Measurements from ENCODE around the gene BEX4. TPM values are rescaled to one million over a fixed set of nuclear protein-coding genes. Genes with fewer than 3 reads are reported as not detected.

Gene BEX4
- total RNA-seq: 6.4 and 21.0 TPM in 2 replicates

GRCh38 chrX:103214870-103215424, at the start of gene BEX4:
Gene BEX4 (plus strand): TSS chrX:103215108. CDS start chrX:103216154, 1,046 bp downstream.

GRCh38 chrX:103254921-103255493, 40.1 kb downstream of the BEX4 start, which contains the start of gene TCEAL8:
Gene TCEAL8 (minus strand): TSS chrX:103255155. CDS start chrX:103253979, 1,176 bp downstream.

Other genes starting within 250 kb of the BEX4 start
- 3.2 TPM in 1 of 2 replicates, not detected in the other for gene BEX1, start 150.9 kb upstream of the BEX4 start, total RNA-seq
- gene NXF3, start 122.0 kb upstream of the BEX4 start, total RNA-seq: not detected in 2 replicates
- 96.3 and 111 TPM in 2 replicates for gene TCEAL8, start 40.0 kb downstream of the BEX4 start, total RNA-seq
- not detected in 2 replicates for gene TCEAL5, start 61.6 kb downstream of the BEX4 start, total RNA-seq
- 1.5 and 3.2 TPM in 2 replicates for gene BEX2, start 95.9 kb downstream of the BEX4 start, total RNA-seq
- gene TCEAL7, start 115.1 kb downstream of the BEX4 start, total RNA-seq: 10.0 and 28.6 TPM in 2 replicates
- gene TCEAL9, start 141.4 kb downstream of the BEX4 start, total RNA-seq: 152 and 188 TPM in 2 replicates
- 267 and 290 TPM in 2 replicates for gene BEX3, start 161.4 kb downstream of the BEX4 start, total RNA-seq

All from pericardium fibroblast (primary cell).